GM12878 (cell line): ENCODE results near the gene CRB3. TPM values are rescaled to one million over a fixed set of nuclear protein-coding genes. Genes with fewer than 3 reads are reported as not detected.

Experiments
- ATF2 ChIP-seq: IDR thresholded peaks from 2 replicates; pipeline ENCODE4 v1.6.1; 2012; ENCODE audit warnings: low read length, inconsistent platforms
- BHLHE40 ChIP-seq, 2 experiments: fragments of 450-650 bp in 1 of 2; IDR thresholded peaks; 2 replicates each; pipeline ENCODE4 v1.6.1; 2011 to 2017; ENCODE audit warnings: low read depth in 2 of 2, borderline replicate concordance in 1 of 2, improper control_type of control experiment in 1 of 2, low read length in 1 of 2, mild to moderate bottlenecking in 1 of 2
- EGR1 ChIP-seq, 2 experiments: IDR thresholded peaks; 1 replicate in 1 of 2; 2 replicates in 1 of 2; pipeline ENCODE4 v1.6.1; 2011 to 2012; ENCODE audit warnings: low read depth in 2 of 2, low read length in 2 of 2, borderline replicate concordance in 1 of 2, mild to moderate bottlenecking in 1 of 2, moderate library complexity in 1 of 2
- FOXM1 ChIP-seq: IDR thresholded peaks from 2 replicates; pipeline ENCODE4 v1.6.1; 2012; ENCODE audit warnings: low read depth, mild to moderate bottlenecking, inconsistent platforms, low read length, moderate library complexity
- IRF5 ChIP-seq: fragments of 450-650 bp; IDR thresholded peaks from 2 replicates; pipeline ENCODE4 v1.6.1; 2017; ENCODE audit warnings: borderline replicate concordance
- JUND ChIP-seq: IDR thresholded peaks from 2 replicates; pipeline ENCODE4 v1.6.1; 2012; ENCODE audit warnings: low read depth, mild to moderate bottlenecking, low read length, improper control_type of control experiment, moderate library complexity
- NBN ChIP-seq: fragments of 450-650 bp; IDR thresholded peaks from 2 replicates; pipeline ENCODE4 v1.6.1; 2016
- POU2F2 ChIP-seq: IDR thresholded peaks from 3 replicates; pipeline ENCODE4 v1.6.1; 2011; ENCODE audit warnings: low read depth, mild to moderate bottlenecking, low read length, borderline replicate concordance
- RAD21 ChIP-seq: IDR thresholded peaks from 2 replicates; pipeline ENCODE4 v1.6.1; 2011; ENCODE audit warnings: mild to moderate bottlenecking, low read depth, low read length, moderate library complexity; ENCODE audit not compliant: insufficient read depth
- RBBP5 ChIP-seq: fragments of 200-600 bp; sonication (generic); conservative IDR thresholded peaks from 2 replicates; pipeline ENCODE4 v1.6.1; 2016
- RCOR1 ChIP-seq: conservative IDR thresholded peaks from 2 replicates; pipeline ENCODE4 v1.6.1; 2012; ENCODE audit warnings: low read depth, low read length, improper control_type of control experiment
- REST ChIP-seq: IDR thresholded peaks from 2 replicates; pipeline ENCODE4 v1.6.1; 2012; ENCODE audit warnings: mild to moderate bottlenecking, low read depth, low read length
- RFX5 ChIP-seq: IDR thresholded peaks from 2 replicates; pipeline ENCODE4 v1.6.1; 2011; ENCODE audit warnings: low read depth, low read length, improper control_type of control experiment
- SMARCA5 ChIP-seq: fragments of 450-650 bp; IDR thresholded peaks from 2 replicates; pipeline ENCODE4 v1.6.1; 2017; ENCODE audit warnings: mild to moderate bottlenecking
- STAT1 ChIP-seq: fragments of 450-650 bp; conservative IDR thresholded peaks from 2 replicates; pipeline ENCODE4 v1.6.1; 2014; ENCODE audit warnings: antibody characterized with exemption, mild to moderate bottlenecking
- TAF1 ChIP-seq: IDR thresholded peaks from 2 replicates; pipeline ENCODE4 v1.6.1; 2011; ENCODE audit warnings: mild to moderate bottlenecking, low read depth, low read length, borderline replicate concordance
- USF1 ChIP-seq: IDR thresholded peaks from 2 replicates; pipeline ENCODE4 v1.6.1; 2011; ENCODE audit warnings: borderline replicate concordance, low read depth, mild to moderate bottlenecking, moderate library complexity, mixed read lengths, low read length; ENCODE audit not compliant: insufficient read depth; ENCODE audit errors: extremely low read length
- ZNF207 ChIP-seq: fragments of 450-650 bp; IDR thresholded peaks from 2 replicates; pipeline ENCODE4 v1.6.1; 2014; ENCODE audit warnings: antibody characterized with exemption, mild to moderate bottlenecking, borderline replicate concordance
- ZNF24 ChIP-seq: fragments of 450-650 bp; IDR thresholded peaks from 2 replicates; pipeline ENCODE4 v1.6.1; 2017; ENCODE audit warnings: antibody characterized with exemption, mild to moderate bottlenecking
- ZSCAN29 ChIP-seq: fragments of 450-650 bp; IDR thresholded peaks from 2 replicates; pipeline ENCODE4 v1.6.1; 2017; ENCODE audit warnings: mild to moderate bottlenecking, moderate library complexity
- polyA plus RNA-seq, 11 experiments: library from polyadenylated mRNA; depleted of rRNA in 4 of 11; unstranded in 6 of 11; stranded (reverse) in 5 of 11; fragments of >200 nt; fragmentation: Nextera tagmentation in 4 of 11; fragmentation: Illumina TruSeq in 1 of 11; extraction: Ambion mirVana in 4 of 11; extraction: Trizol in 1 of 11; gene quantifications; 1 replicate in 1 of 11; 2 replicates in 10 of 11; pipeline versions ENCODE4 v1.2.1 to v1.2.3, GENCODE V29; 2011 to 2016; ENCODE audit warnings: inconsistent platforms in 2 of 11, missing spikeins in 2 of 11, low read depth in 1 of 11
- total RNA-seq, 4 experiments: library from RNA; depleted of rRNA in 3 of 4; stranded (reverse); fragments of >200 nt in 3 of 4; fragmentation: Illumina TruSeq in 1 of 4; extraction: Trizol in 1 of 4; gene quantifications; 2 replicates each; pipeline versions ENCODE4 v1.2.1 to v1.2.3, GENCODE V29; 2013 to 2021
- TF ChIP-seq, protein P1 (sequence below): fragments of 450-650 bp; IDR thresholded peaks from 2 replicates; pipeline ENCODE4 v1.6.1; 2017; ENCODE audit warnings: mild to moderate bottlenecking

Gene CRB3
- total and polyA plus RNA-seq, 10 of the 15 experiments (the other 5 are each of a cell fraction or from before 2014, with no cell fraction given), result 0.11 to 1.9 (median 0.98) TPM; not detected in 1

DNA sequence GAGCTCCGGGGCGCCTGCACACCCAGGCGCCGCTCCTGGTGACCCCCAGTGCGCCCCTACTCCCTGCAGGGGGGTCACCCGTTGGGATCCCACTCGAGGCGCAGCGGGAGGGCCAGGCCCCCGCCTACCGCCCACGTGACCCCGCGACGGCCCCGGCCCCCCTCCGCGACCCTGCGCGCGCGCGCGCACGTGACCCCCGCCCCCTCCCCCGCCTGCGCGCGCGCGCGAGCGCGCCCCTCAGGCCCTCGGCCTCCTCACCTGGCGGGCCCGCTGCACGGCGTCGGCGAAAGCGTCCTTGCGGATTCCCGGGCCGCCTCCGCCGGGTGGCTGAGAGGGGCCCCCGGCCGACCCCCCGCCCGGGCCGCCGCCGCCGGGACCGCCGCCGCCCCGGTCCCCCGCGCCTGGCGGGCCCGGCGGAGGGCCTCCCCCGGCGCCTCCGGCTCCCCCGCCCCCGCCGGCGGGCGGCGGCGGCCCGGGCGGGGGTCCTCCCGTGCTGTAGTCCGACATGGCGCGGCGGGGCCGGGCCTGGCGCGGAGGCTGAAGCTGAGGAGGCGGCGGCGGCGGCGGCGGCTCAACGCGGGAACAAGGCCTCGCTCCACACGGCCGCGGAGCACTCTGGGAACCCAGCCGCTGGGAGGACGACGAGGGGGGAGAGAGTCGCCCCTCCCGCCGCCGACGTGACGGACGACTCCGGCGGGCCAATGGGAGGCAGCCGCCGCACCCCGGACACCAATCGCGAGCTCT, 39.7 kb upstream of the CRB3 start, which contains the start of gene KHSRP (continued):
- TF ChIP-seq USF1 (peak; percentile 79), ZNF24 (no peak), ZSCAN29 (no peak), RCOR1 (no peak), REST (no peak), BHLHE40 (IDR thresholded peaks at IDR 0.05; ENCODE audit: borderline replicate concordance in 1 of 2, low read depth in 2 of 2, low read length in 1 of 2) (peak; percentile 72 to 92; a peak in 3 of 4 replicates), ZNF207 (peak; percentile 58; the same call in 1 of the 2 replicates), RBBP5 (no peak), EGR1 (IDR thresholded peaks at IDR 0.05; ENCODE audit: borderline replicate concordance in 1 of 2, low read depth in 2 of 2, low read length in 2 of 2) (peak in 1 of 2 experiments; percentile 71; a peak in 1 of 3 replicates), STAT1 (no peak), FOXM1 (no peak), JUND (no peak), RFX5 (peak; percentile 80; the same call in 1 of the 2 replicates), SMARCA5 (no peak), ATF2 (no peak), RAD21 (no peak), TAF1 (peak; percentile 53; the same call in 1 of the 2 replicates), NBN (0 out of 2 replicates have a peak, but pooled peaks have one; percentile 16), POU2F2 (no peak), IRF5 (no peak)
- TF ChIP-seq, protein P1, sequence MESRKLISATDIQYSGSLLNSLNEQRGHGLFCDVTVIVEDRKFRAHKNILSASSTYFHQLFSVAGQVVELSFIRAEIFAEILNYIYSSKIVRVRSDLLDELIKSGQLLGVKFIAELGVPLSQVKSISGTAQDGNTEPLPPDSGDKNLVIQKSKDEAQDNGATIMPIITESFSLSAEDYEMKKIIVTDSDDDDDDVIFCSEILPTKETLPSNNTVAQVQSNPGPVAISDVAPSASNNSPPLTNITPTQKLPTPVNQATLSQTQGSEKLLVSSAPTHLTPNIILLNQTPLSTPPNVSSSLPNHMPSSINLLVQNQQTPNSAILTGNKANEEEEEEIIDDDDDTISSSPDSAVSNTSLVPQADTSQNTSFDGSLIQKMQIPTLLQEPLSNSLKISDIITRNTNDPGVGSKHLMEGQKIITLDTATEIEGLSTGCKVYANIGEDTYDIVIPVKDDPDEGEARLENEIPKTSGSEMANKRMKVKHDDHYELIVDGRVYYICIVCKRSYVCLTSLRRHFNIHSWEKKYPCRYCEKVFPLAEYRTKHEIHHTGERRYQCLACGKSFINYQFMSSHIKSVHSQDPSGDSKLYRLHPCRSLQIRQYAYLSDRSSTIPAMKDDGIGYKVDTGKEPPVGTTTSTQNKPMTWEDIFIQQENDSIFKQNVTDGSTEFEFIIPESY, result no peak
